ENCODE measurements around the gene PHYHD1.
"Not testable (repeated sequence)": the region's sequence is repeated elsewhere in the genome, so short reads cannot be mapped to it uniquely, and the experiment has no call there.

GRCh38 chr9:128961403-128961802 is 40.6 kb downstream of the PHYHD1 start:
- TF ChIP-seq, protein P1, sequence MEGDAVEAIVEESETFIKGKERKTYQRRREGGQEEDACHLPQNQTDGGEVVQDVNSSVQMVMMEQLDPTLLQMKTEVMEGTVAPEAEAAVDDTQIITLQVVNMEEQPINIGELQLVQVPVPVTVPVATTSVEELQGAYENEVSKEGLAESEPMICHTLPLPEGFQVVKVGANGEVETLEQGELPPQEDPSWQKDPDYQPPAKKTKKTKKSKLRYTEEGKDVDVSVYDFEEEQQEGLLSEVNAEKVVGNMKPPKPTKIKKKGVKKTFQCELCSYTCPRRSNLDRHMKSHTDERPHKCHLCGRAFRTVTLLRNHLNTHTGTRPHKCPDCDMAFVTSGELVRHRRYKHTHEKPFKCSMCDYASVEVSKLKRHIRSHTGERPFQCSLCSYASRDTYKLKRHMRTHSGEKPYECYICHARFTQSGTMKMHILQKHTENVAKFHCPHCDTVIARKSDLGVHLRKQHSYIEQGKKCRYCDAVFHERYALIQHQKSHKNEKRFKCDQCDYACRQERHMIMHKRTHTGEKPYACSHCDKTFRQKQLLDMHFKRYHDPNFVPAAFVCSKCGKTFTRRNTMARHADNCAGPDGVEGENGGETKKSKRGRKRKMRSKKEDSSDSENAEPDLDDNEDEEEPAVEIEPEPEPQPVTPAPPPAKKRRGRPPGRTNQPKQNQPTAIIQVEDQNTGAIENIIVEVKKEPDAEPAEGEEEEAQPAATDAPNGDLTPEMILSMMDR (IDR thresholded peaks at IDR 0.05), result not testable (repeated sequence)
- TF ChIP-seq POLR2AphosphoS5, POLR2A (IDR thresholded peaks at IDR 0.05): not testable (repeated sequence)
